Transverse colon (tissue), 3 donors: ENCODE data around the gene RNPEPL1.

Experiments
- POLR2A ChIP-seq: fragments of 450-650 bp; IDR thresholded peaks from one replicate; pipeline ENCODE4 v1.6.1; 2016; ENCODE audit warnings: antibody characterized with exemption, mild to moderate bottlenecking, moderate library complexity
- TF ChIP-seq, protein P1 (sequence below), 5 experiments: fragments of 200-600 bp in 3 of 5; fragments of 450-650 bp in 2 of 5; sonication (generic) in 3 of 5; IDR thresholded peaks; 1 replicate in 2 of 5; 2 replicates in 3 of 5; pipeline ENCODE4 v1.5.1; 2016 to 2017; ENCODE audit warnings: antibody characterized with exemption in 5 of 5, inconsistent platforms in 3 of 5, mild to moderate bottlenecking in 2 of 5, moderate library complexity in 1 of 5

DNA sequence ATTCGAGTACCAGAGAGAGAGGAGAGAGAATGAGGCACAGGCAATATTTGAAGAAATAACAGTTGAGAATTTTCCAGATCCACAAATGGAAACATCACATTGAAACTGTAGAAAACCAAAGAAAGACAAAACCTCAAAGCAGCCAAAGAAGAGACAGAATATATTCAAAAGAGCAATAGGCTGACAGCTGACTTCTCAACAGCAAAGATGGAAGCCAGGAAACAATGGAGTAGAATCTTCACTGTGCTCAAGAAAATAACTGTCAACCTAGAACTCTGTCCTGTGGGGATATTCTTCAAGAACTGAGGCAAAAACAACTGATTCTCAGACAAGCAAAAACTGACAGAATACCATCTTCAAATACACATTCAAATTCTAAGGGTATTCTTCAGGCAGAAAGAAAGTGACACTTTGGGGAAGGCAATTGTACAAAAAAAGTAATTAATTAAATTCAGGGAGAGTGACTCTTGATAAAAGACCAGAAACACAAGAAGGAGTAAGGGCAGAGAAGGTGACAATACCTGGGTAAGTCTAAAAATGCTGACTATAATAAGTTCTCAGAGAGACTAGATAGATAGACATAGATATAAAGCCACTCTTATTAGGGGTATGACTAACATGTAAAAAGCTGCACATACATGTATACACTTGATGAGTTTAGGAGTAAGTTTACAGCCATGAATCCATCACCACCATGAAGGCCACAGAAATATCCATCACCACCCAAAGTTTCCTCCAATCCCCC, 36.1 kb upstream of the RNPEPL1 start:
- TF ChIP-seq POLR2A: no peak
- TF ChIP-seq, protein P1, sequence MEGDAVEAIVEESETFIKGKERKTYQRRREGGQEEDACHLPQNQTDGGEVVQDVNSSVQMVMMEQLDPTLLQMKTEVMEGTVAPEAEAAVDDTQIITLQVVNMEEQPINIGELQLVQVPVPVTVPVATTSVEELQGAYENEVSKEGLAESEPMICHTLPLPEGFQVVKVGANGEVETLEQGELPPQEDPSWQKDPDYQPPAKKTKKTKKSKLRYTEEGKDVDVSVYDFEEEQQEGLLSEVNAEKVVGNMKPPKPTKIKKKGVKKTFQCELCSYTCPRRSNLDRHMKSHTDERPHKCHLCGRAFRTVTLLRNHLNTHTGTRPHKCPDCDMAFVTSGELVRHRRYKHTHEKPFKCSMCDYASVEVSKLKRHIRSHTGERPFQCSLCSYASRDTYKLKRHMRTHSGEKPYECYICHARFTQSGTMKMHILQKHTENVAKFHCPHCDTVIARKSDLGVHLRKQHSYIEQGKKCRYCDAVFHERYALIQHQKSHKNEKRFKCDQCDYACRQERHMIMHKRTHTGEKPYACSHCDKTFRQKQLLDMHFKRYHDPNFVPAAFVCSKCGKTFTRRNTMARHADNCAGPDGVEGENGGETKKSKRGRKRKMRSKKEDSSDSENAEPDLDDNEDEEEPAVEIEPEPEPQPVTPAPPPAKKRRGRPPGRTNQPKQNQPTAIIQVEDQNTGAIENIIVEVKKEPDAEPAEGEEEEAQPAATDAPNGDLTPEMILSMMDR (IDR thresholded peaks at IDR 0.05): no peak
